BE2C (cell line): Measurements from ENCODE around the gene PRPF19.
A peak's percentile ranks its signal among the peaks of the same experiment; 100 is the strongest.

Source experiments
- DNase-seq: peaks from one replicate; pipeline ENCODE4 v3.0.0-alpha.2; 2020
- H3K27me3 ChIP-seq: fragments of 250-450 bp; sonication (Bioruptor Pico); 2 replicates; pipeline ENCODE4 v1.5.1; 2020; ENCODE audit warnings: mild to moderate bottlenecking
- H3K36me3 ChIP-seq: fragments of 250-450 bp; sonication (Bioruptor Pico); 2 replicates; pipeline ENCODE4 v1.5.1; 2020; ENCODE audit warnings: mild to moderate bottlenecking
- H3K4me1 ChIP-seq: fragments of 250-450 bp; sonication (Bioruptor Pico); 2 replicates; pipeline ENCODE4 v1.5.1; 2020
- H3K4me3 ChIP-seq: 2 replicates; pipeline ENCODE4 v1.5.1; 2011; ENCODE audit warnings: low read depth, low read length
- H3K9me3 ChIP-seq: fragments of 250-450 bp; sonication (Bioruptor Pico); 2 replicates; pipeline ENCODE4 v1.5.1; 2020
- CTCF ChIP-seq: IDR thresholded peaks from 2 replicates; pipeline ENCODE4 v1.5.1; 2012; ENCODE audit warnings: mild to moderate bottlenecking, low read depth, low read length

The PRPF19 gene

GRCh38 chr11:60919320-60919719 is 12.9 kb upstream of the PRPF19 start:
- Histone ChIP-seq H3K9me3 (no peaks in the 10 kb centered on the region), H3K36me3 (peaks cover 3% of the 10 kb centered on the region; the same call in 1 of the 2 replicates), H3K4me1 (peaks cover 3% of the 10 kb centered on the region; the same call in 1 of the 2 replicates)

GRCh38 chr11:60918939-60919265 is 12.5 kb upstream of the PRPF19 start:
- Histone ChIP-seq H3K9me3 (no peaks in the 10 kb centered on the region), H3K4me3 (no peak overlapping the region), H3K4me1 (peaks cover 1% of the 10 kb centered on the region; the same call in 1 of the 2 replicates), H3K36me3 (peaks cover 3% of the 10 kb centered on the region; the same call in 1 of the 2 replicates), H3K27me3 (no peaks in the 10 kb centered on the region)
- TF ChIP-seq CTCF = no peak
- DNase-seq = no peak

More at GRCh38 chr11:60919320-60919719, 12.9 kb upstream of the PRPF19 start:
- Histone ChIP-seq H3K27me3 (no peaks in the 10 kb centered on the region), H3K4me3 (no peak overlapping the region)
- DNase-seq = no peak
- TF ChIP-seq CTCF = no peak

- H3K27me3 ChIP-seq = no peaks in the 10 kb centered on the region
- no peak overlapping the region for H3K4me3 ChIP-seq
- H3K4me1 ChIP-seq = peaks cover under 1% of the 10 kb centered on the region; the same call in 1 of the 2 replicates
- no peaks in the 10 kb centered on the region for H3K9me3 ChIP-seq
- TF ChIP-seq CTCF = no peak
- DNase-seq = no peak
- H3K36me3 ChIP-seq = peaks cover 3% of the 10 kb centered on the region; the same call in 1 of the 2 replicates
These were observed 12.0 kb upstream of the PRPF19 start for GRCh38 chr11:60918251-60918938.

- Histone ChIP-seq H3K27me3 (no peaks in the 10 kb centered on the region), H3K9me3 (no peaks in the 10 kb centered on the region), H3K4me1 (peaks cover 3% of the 10 kb centered on the region; the same call in 1 of the 2 replicates), H3K36me3 (peaks cover 3% of the 10 kb centered on the region; the same call in 1 of the 2 replicates), H3K4me3 (no peak overlapping the region)
- no peak for DNase-seq
- no peak for TF ChIP-seq CTCF
These were observed 10.9 kb upstream of the PRPF19 start for GRCh38 chr11:60917267-60917666.

GRCh38 chr11:60916669-60917206 is 10.4 kb upstream of the PRPF19 start:
- no peak for DNase-seq
- no peak for TF ChIP-seq CTCF
- H3K27me3 ChIP-seq = no peaks in the 10 kb centered on the region
- no peaks in the 10 kb centered on the region for H3K36me3 ChIP-seq
- peaks cover 3% of the 10 kb centered on the region; the same call in 1 of the 2 replicates for H3K4me1 ChIP-seq
- no peaks in the 10 kb centered on the region for H3K9me3 ChIP-seq
- no peak overlapping the region for H3K4me3 ChIP-seq

- Histone ChIP-seq H3K9me3 (no peaks in the 10 kb centered on the region), H3K4me3 (peak overlapping the region; percentile 76), H3K36me3 (no peaks in the 10 kb centered on the region), H3K27me3 (no peaks in the 10 kb centered on the region), H3K4me1 (peaks cover 3% of the 10 kb centered on the region; the same call in 1 of the 2 replicates)
- no peak for DNase-seq
- no peak; the same call in 1 of the 2 replicates for TF ChIP-seq CTCF
These were observed 9.0 kb upstream of the PRPF19 start for GRCh38 chr11:60915248-60915914.
